ENCODE data around the gene KIF21A. TPM values are rescaled to one million over a fixed set of nuclear protein-coding genes. Genes with fewer than 3 reads are reported as not detected.

Gene KIF21A
- total and polyA plus RNA-seq, 12 donors = 5.8 to 29.7 (median 11.0) TPM

- intact Hi-C loops (cut with DNase I) = no loop called here
- Histone ChIP-seq H3K9me3 (replicated peaks in 1 of 3) (no peaks in the 10 kb centered on the region), H3K4me3 (no peak overlapping the region), H3K27ac (no peak overlapping the region), H3K36me3 (replicated peaks in 1 of 2) (no peaks in the 10 kb centered on the region), H3K27me3 (no peaks in the 10 kb centered on the region), H3K4me1 (replicated peaks in 1 of 2) (no peaks in the 10 kb centered on the region)
- no peak for TF ChIP-seq POLR2A (IDR thresholded peaks at IDR 0.05)
- TF ChIP-seq CTCF (IDR thresholded peaks at IDR 0.05) = no peak
- no peak for DNase-seq
- 95 to 98% (median 98%) methylated on average over 4 of the region's 4 CpGs for WGBS, 4 donors
Observed at GRCh38 chr12:39329876-39330275, 113.0 kb downstream of the KIF21A start.

GRCh38 chr12:39329018-39329417 is 113.9 kb downstream of the KIF21A start:
- no peak overlapping the region for H3K4me3 ChIP-seq
- no peaks in the 10 kb centered on the region for H3K27me3 ChIP-seq
- H3K4me1 ChIP-seq (replicated peaks in 1 of 2) = no peaks in the 10 kb centered on the region
- 72 to 86% (median 83%) methylated on average over 1 of the region's 1 CpG for WGBS, 4 donors
- TF ChIP-seq CTCF (IDR thresholded peaks at IDR 0.05) = no peak
- no peak for TF ChIP-seq POLR2A (IDR thresholded peaks at IDR 0.05)
- H3K9me3 ChIP-seq (replicated peaks in 1 of 3) = no peaks in the 10 kb centered on the region
- DNase-seq = no peak
- no peak overlapping the region for H3K27ac ChIP-seq
- intact Hi-C loops (cut with DNase I) = no loop called here
- no peaks in the 10 kb centered on the region for H3K36me3 ChIP-seq (replicated peaks in 1 of 2)

- Histone ChIP-seq H3K27me3 (no peaks in the 10 kb centered on the region), H3K4me3 (no peak overlapping the region), H3K36me3 (replicated peaks in 1 of 2) (no peaks in the 10 kb centered on the region), H3K9me3 (replicated peaks in 1 of 3) (no peaks in the 10 kb centered on the region), H3K27ac (no peak overlapping the region), H3K4me1 (replicated peaks in 1 of 2) (no peaks in the 10 kb centered on the region)
- TF ChIP-seq POLR2A (IDR thresholded peaks at IDR 0.05) (no peak), CTCF (IDR thresholded peaks at IDR 0.05) (no peak)
- 89 to 93% (median 90%) methylated on average over 6 of the region's 6 CpGs for WGBS, 4 donors
- intact Hi-C loops (cut with DNase I) = no loop called here
- DNase-seq = no peak
Observed at GRCh38 chr12:39327965-39328364, 115.0 kb downstream of the KIF21A start.

- Histone ChIP-seq H3K4me3 (no peak overlapping the region), H3K27ac (no peak overlapping the region), H3K4me1 (replicated peaks in 1 of 2) (no peaks in the 10 kb centered on the region), H3K9me3 (replicated peaks in 1 of 3) (no peaks in the 10 kb centered on the region), H3K36me3 (replicated peaks in 1 of 2) (no peaks in the 10 kb centered on the region), H3K27me3 (no peaks in the 10 kb centered on the region)
- TF ChIP-seq CTCF (IDR thresholded peaks at IDR 0.05) = no peak
- 76 to 94% (median 89%) methylated on average over 1 of the region's 1 CpG for WGBS, 4 donors
- no peak for DNase-seq
- intact Hi-C loops (cut with DNase I) = no loop called here
Observed at GRCh38 chr12:39327510-39327909, 115.4 kb downstream of the KIF21A start.
